KG1 (cell line): ENCODE results near the gene LGALS3BP.

Experiments
- DNase-seq: peaks from one replicate; lab custom pipeline; 2025; lab: John Stamatoyannopoulos, UW

The LGALS3BP gene

GRCh38 chr17:78999056-78999768, 19.5 kb upstream of the LGALS3BP start:
- DNase-seq: no peak

- no peak for DNase-seq
Observed at GRCh38 chr17:78998311-78999055, 18.8 kb upstream of the LGALS3BP start.

- no peak for DNase-seq
Observed at GRCh38 chr17:78997881-78998280, 18.2 kb upstream of the LGALS3BP start.

- no peak for DNase-seq
Observed at GRCh38 chr17:78997231-78997741, 17.6 kb upstream of the LGALS3BP start.

GRCh38 chr17:78996781-78997201, 17.1 kb upstream of the LGALS3BP start:
- no peak for DNase-seq

- DNase-seq: no peak
Observed at GRCh38 chr17:78995761-78996451, 16.2 kb upstream of the LGALS3BP start.

- no peak for DNase-seq
Observed at GRCh38 chr17:78995022-78995760, 15.5 kb upstream of the LGALS3BP start.

GRCh38 chr17:78993981-78994671, 14.4 kb upstream of the LGALS3BP start:
- DNase-seq: no peak

GRCh38 chr17:78993241-78993956, 13.7 kb upstream of the LGALS3BP start:
- DNase-seq: peak; percentile 9

- no peak for DNase-seq
Observed at GRCh38 chr17:78992542-78993212, 13.0 kb upstream of the LGALS3BP start.

GRCh38 chr17:78991906-78992532, 12.3 kb upstream of the LGALS3BP start:
- no peak for DNase-seq

GRCh38 chr17:78991017-78991738, 11.5 kb upstream of the LGALS3BP start:
- DNase-seq: no peak

GRCh38 chr17:78990349-78991016, 10.8 kb upstream of the LGALS3BP start:
- DNase-seq: no peak

- DNase-seq: no peak
Observed at GRCh38 chr17:78988152-78988551, 8.4 kb upstream of the LGALS3BP start.

GRCh38 chr17:78986649-78987328, 7.1 kb upstream of the LGALS3BP start:
- peak; percentile 64 for DNase-seq

- peak; percentile 41 for DNase-seq
Observed at GRCh38 chr17:78986048-78986648, 6.4 kb upstream of the LGALS3BP start.

GRCh38 chr17:78985395-78985794, 5.7 kb upstream of the LGALS3BP start:
- no peak for DNase-seq
